Measurements from ENCODE around the gene TBCK.

DNA sequence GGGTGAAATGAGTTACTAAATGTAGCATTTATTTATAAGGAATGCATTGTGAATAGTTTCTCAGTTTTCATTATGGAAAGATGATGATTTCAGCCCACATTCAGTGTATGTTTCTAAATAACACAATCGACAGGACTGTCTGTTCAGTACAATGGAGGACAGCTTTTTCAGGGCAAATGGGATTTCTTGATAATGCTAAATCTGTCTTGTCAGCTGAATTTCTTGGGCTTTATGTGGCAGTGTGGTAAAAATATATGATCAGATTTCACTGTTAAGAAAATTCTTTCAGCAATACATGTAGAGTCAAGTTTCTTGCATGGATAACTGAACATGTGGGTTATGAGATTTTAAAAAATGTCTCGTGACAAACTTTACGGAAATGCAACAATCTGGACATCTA is 269.9 kb downstream of the TBCK start:
- TF ChIP-seq, protein P1, sequence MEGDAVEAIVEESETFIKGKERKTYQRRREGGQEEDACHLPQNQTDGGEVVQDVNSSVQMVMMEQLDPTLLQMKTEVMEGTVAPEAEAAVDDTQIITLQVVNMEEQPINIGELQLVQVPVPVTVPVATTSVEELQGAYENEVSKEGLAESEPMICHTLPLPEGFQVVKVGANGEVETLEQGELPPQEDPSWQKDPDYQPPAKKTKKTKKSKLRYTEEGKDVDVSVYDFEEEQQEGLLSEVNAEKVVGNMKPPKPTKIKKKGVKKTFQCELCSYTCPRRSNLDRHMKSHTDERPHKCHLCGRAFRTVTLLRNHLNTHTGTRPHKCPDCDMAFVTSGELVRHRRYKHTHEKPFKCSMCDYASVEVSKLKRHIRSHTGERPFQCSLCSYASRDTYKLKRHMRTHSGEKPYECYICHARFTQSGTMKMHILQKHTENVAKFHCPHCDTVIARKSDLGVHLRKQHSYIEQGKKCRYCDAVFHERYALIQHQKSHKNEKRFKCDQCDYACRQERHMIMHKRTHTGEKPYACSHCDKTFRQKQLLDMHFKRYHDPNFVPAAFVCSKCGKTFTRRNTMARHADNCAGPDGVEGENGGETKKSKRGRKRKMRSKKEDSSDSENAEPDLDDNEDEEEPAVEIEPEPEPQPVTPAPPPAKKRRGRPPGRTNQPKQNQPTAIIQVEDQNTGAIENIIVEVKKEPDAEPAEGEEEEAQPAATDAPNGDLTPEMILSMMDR (IDR thresholded peaks at IDR 0.05): no peak
- TF ChIP-seq POLR2A (IDR thresholded peaks at IDR 0.05): no peak
